A673 (cell line): ENCODE results near the gene RALGPS1. TPM values are rescaled to one million over a fixed set of nuclear protein-coding genes. Genes with fewer than 3 reads are reported as not detected.

Source experiments
- BruUV-seq: library from RNA; stranded (reverse); fragments of 400-500 nt; replicated peaks from 2 replicates; lab custom pipeline; 2021; lab: Mats Ljungman, UMichigan
- CTCF ChIA-PET: fragments of 300-600 bp; sonication (Branson Sonifier 250); formaldehyde crosslinking; loops from one replicate; lab custom pipeline; 2022; ENCODE audit warnings: antibody characterized with exemption; lab: Charles Lee
- POLR2A ChIA-PET: fragments of 300-600 bp; sonication (Branson Sonifier 250); formaldehyde crosslinking; loops from one replicate; lab custom pipeline; 2022; ENCODE audit warnings: antibody characterized with exemption; ENCODE audit not compliant: low non-redundant PET; lab: Charles Lee
- DNase-seq: peaks from one replicate; pipeline ENCODE4 v3.0.0-alpha.2; 2015; ENCODE audit warnings: low spot score
- H3K27ac ChIP-seq: fragments of 200-600 bp; sonication (generic); 2 replicates; pipeline ENCODE4 v1.5.1; 2016; ENCODE audit warnings: mixed run types, low read depth, mild to moderate bottlenecking, mixed read lengths, antibody characterized with exemption, low read length; ENCODE audit not compliant: poor library complexity, severe bottlenecking
- H3K27me3 ChIP-seq: fragments of 200-600 bp; sonication (generic); replicated peaks from 2 replicates; pipeline ENCODE4 v1.6.1; 2017; ENCODE audit warnings: mixed run types, low read depth, mild to moderate bottlenecking, mixed read lengths, antibody characterized with exemption, low read length; ENCODE audit not compliant: insufficient read depth, poor library complexity
- H3K36me3 ChIP-seq: fragments of 200-600 bp; sonication (generic); 2 replicates; pipeline ENCODE4 v1.6.1; 2016; ENCODE audit warnings: mixed run types, mild to moderate bottlenecking, mixed read lengths, antibody characterized with exemption, low read length; ENCODE audit not compliant: insufficient read depth, poor library complexity, severe bottlenecking
- H3K4me1 ChIP-seq: fragments of 200-600 bp; sonication (generic); 2 replicates; pipeline ENCODE4 v1.6.1; 2017; ENCODE audit warnings: mixed run types, mild to moderate bottlenecking, mixed read lengths, antibody characterized with exemption, low read length; ENCODE audit not compliant: insufficient read depth, poor library complexity, severe bottlenecking
- H3K4me3 ChIP-seq: fragments of 200-600 bp; sonication (generic); 2 replicates; pipeline ENCODE4 v1.5.1; 2016; ENCODE audit warnings: low read depth, mixed run types, mild to moderate bottlenecking, mixed read lengths, low read length; ENCODE audit not compliant: poor library complexity, severe bottlenecking
- H3K9me3 ChIP-seq: fragments of 200-600 bp; sonication (generic); 2 replicates; pipeline ENCODE4 v1.6.1; 2016; ENCODE audit warnings: mixed run types, low read depth, mild to moderate bottlenecking, mixed read lengths, antibody characterized with exemption, low read length; ENCODE audit not compliant: poor library complexity, severe bottlenecking
- CTCF ChIP-seq: fragments of 300-800, 200-600 bp; sonication (generic); conservative IDR thresholded peaks from 2 replicates; pipeline ENCODE4 v1.5.1; 2017; ENCODE audit warnings: low read depth, mild to moderate bottlenecking, antibody characterized with exemption, low read length, moderate library complexity, mixed read lengths
- EZH2 ChIP-seq: fragments of 200-600 bp; sonication (generic); IDR thresholded peaks from 2 replicates; pipeline ENCODE4 v1.6.1; 2017; ENCODE audit warnings: borderline replicate concordance, low read depth, mild to moderate bottlenecking, mixed read lengths, antibody characterized with exemption, low read length; ENCODE audit not compliant: poor library complexity, severe bottlenecking
- intact Hi-C: fragments of 100-400 bp; cut with micrococcal nuclease; formaldehyde crosslinking; loops from one replicate; pipeline ENCODE4 v1.10.0; 2022; ENCODE audit not compliant: unreplicated experiment
- total RNA-seq: library from RNA; stranded (reverse); gene quantifications from 2 replicates; pipeline ENCODE4 v1.2.3, GENCODE V29; 2021

RALGPS1 gene
- total RNA-seq, 1 experiment from 2014 or later = 3.9 TPM

- BruUV-seq = no TSS peak
- H3K36me3 ChIP-seq = no peaks in the 10 kb centered on the region
- ChIA-PET POLR2A (no interaction called here), CTCF (no interaction called here)
- no peak for DNase-seq
- H3K4me3 ChIP-seq = no peak overlapping the region
- H3K9me3 ChIP-seq = no peaks in the 10 kb centered on the region
- H3K27me3 ChIP-seq = no peaks in the 10 kb centered on the region
- no peaks in the 10 kb centered on the region for H3K4me1 ChIP-seq
- H3K27ac ChIP-seq = no peak overlapping the region
- intact Hi-C loops = no loop called here
- TF ChIP-seq EZH2 (no peak), CTCF (no peak)
Observed at GRCh38 chr9:127078336-127078735, 163.8 kb downstream of the RALGPS1 start.

- intact Hi-C loops = no loop called here
Observed at GRCh38 chr9:127078988-127079387, 164.4 kb downstream of the RALGPS1 start.

GRCh38 chr9:127079446-127080140 lies 165.0 kb downstream of the RALGPS1 start:
- intact Hi-C loops = no loop called here
- ChIA-PET POLR2A (no interaction called here), CTCF (no interaction called here)
- Histone ChIP-seq H3K36me3 (no peaks in the 10 kb centered on the region), H3K4me3 (no peak overlapping the region), H3K9me3 (no peaks in the 10 kb centered on the region), H3K4me1 (no peaks in the 10 kb centered on the region), H3K27ac (no peak overlapping the region), H3K27me3 (no peaks in the 10 kb centered on the region)
- BruUV-seq = no TSS peak
- no peak for DNase-seq
- TF ChIP-seq CTCF = no peak
- TF ChIP-seq EZH2 = no peak

More at GRCh38 chr9:127078988-127079387, 164.4 kb downstream of the RALGPS1 start:
- Histone ChIP-seq H3K4me1 (no peaks in the 10 kb centered on the region), H3K27me3 (no peaks in the 10 kb centered on the region), H3K36me3 (no peaks in the 10 kb centered on the region), H3K27ac (no peak overlapping the region), H3K9me3 (no peaks in the 10 kb centered on the region), H3K4me3 (no peak overlapping the region)
- DNase-seq = no peak
- TF ChIP-seq EZH2 (no peak), CTCF (no peak)
- ChIA-PET CTCF (no interaction called here), POLR2A (no interaction called here)
- no TSS peak for BruUV-seq
